Mucosa of rectum (tissue), 2 donors: ENCODE data around the gene ATG4B.
"Not testable (repeated sequence)": the region's sequence is repeated elsewhere in the genome, so short reads cannot be mapped to it uniquely, and the experiment has no call there.

Experiments used
- H3K27ac ChIP-seq, 2 donors: one replicate each; pipeline ENCODE4 v1.7.0; 2013; ENCODE audit warnings: inconsistent platforms in 2 of 2, low read depth in 2 of 2, low read length in 2 of 2
- H3K27me3 ChIP-seq, 2 donors: one replicate each; pipeline ENCODE4 v1.7.0; 2013; ENCODE audit warnings: low read length in 2 of 2; ENCODE audit not compliant: control insufficient read depth in 2 of 2, insufficient read depth in 2 of 2
- H3K36me3 ChIP-seq, 2 donors: one replicate each; pipeline ENCODE4 v1.7.0; 2013; ENCODE audit warnings: low read length in 2 of 2; ENCODE audit not compliant: control insufficient read depth in 2 of 2, insufficient read depth in 2 of 2
- H3K4me1 ChIP-seq, 2 donors: one replicate each; pipeline ENCODE4 v1.7.0; 2013; ENCODE audit warnings: low read length in 2 of 2, mild to moderate bottlenecking in 1 of 2; ENCODE audit not compliant: control insufficient read depth in 2 of 2, insufficient read depth in 2 of 2
- H3K4me3 ChIP-seq, 2 donors: one replicate each; pipeline ENCODE4 v1.7.0; 2013; ENCODE audit warnings: low read length in 2 of 2
- H3K9ac ChIP-seq, 2 donors: one replicate each; pipeline ENCODE4 v1.7.0; 2013; ENCODE audit warnings: low read length in 2 of 2, low read depth in 1 of 2, mild to moderate bottlenecking in 1 of 2
- H3K9me3 ChIP-seq, 2 donors: one replicate each; pipeline ENCODE4 v1.7.0; 2013; ENCODE audit warnings: low read length in 2 of 2; ENCODE audit not compliant: control insufficient read depth in 2 of 2
- donor health status: healthy.
- donor health status: Normal muscosa, but diverticular disease.

Gene ATG4B

GRCh38 chr2:241637018-241637794 lies at the start of gene ATG4B, which contains the start of gene THAP4:
Gene ATG4B (plus strand): TSS chr2:241637693. CDS start chr2:241637715, 22 bp downstream.
Gene THAP4 (minus strand): TSS chr2:241637158. CDS start chr2:241637017, 141 bp downstream.
- Histone ChIP-seq H3K4me1 (peaks cover 16 to 30% of the 10 kb centered on the region in 2 donors), H3K27me3 (no peaks in the 10 kb centered on the region), H3K4me3 (peak within 1 kb of the TSS; percentile 92 to 97)

GRCh38 chr2:241589863-241590262 lies 47.6 kb upstream of the ATG4B start:
- not testable (repeated sequence) for H3K4me1 ChIP-seq, H3K9ac ChIP-seq, H3K27ac ChIP-seq, H3K27me3 ChIP-seq, H3K4me3 ChIP-seq
- Histone ChIP-seq H3K9me3 (peaks cover 4 to 11% of the 10 kb centered on the region in 2 donors), H3K36me3 (peaks cover 33% of the 10 kb centered on the region in 2 donors)

More at GRCh38 chr2:241637018-241637794, at the start of gene ATG4B, which contains the start of gene THAP4:
- Histone ChIP-seq H3K27ac (peak within 1 kb of the TSS; percentile 97), H3K36me3 (peaks cover 13 to 19% of the 10 kb centered on the region in 2 donors), H3K9ac (peak within 1 kb of the TSS; percentile 86 to 93), H3K9me3 (no peaks in the 10 kb centered on the region)

GRCh38 chr2:241590496-241591455 lies 46.7 kb upstream of the ATG4B start:
- H3K4me3 ChIP-seq, H3K27me3 ChIP-seq, H3K4me1 ChIP-seq, H3K9ac ChIP-seq, H3K27ac ChIP-seq: not testable (repeated sequence)
- peaks cover 32 to 35% of the 10 kb centered on the region in 2 donors for H3K36me3 ChIP-seq
- peaks cover 4 to 11% of the 10 kb centered on the region in 2 donors for H3K9me3 ChIP-seq

GRCh38 chr2:241592126-241592845 lies 45.2 kb upstream of the ATG4B start:
- peaks cover under 1 to 1% of the 10 kb centered on the region in 2 donors for H3K9me3 ChIP-seq
- H3K4me1 ChIP-seq = no peaks in the 10 kb centered on the region
- H3K36me3 ChIP-seq = peaks cover 32 to 38% of the 10 kb centered on the region in 2 donors
- H3K27ac ChIP-seq = no peak overlapping the region
- no peak overlapping the region for H3K9ac ChIP-seq
- no peaks in the 10 kb centered on the region for H3K27me3 ChIP-seq
- H3K4me3 ChIP-seq = no peak overlapping the region

- no peaks in the 10 kb centered on the region for H3K4me1 ChIP-seq
- no peaks in the 10 kb centered on the region for H3K9me3 ChIP-seq
- peaks cover 32 to 42% of the 10 kb centered on the region in 2 donors for H3K36me3 ChIP-seq
- H3K4me3 ChIP-seq = no peak overlapping the region
- H3K27me3 ChIP-seq = no peaks in the 10 kb centered on the region
- H3K27ac ChIP-seq = no peak overlapping the region
- no peak overlapping the region for H3K9ac ChIP-seq
Observed at GRCh38 chr2:241593271-241593670, 44.2 kb upstream of the ATG4B start.

GRCh38 chr2:241595600-241596140 lies 41.8 kb upstream of the ATG4B start:
- no peak overlapping the region for H3K27ac ChIP-seq
- no peak overlapping the region for H3K4me3 ChIP-seq
- no peaks in the 10 kb centered on the region for H3K4me1 ChIP-seq
- H3K9ac ChIP-seq = no peak overlapping the region
- H3K36me3 ChIP-seq = peaks cover 38 to 47% of the 10 kb centered on the region in 2 donors
- H3K9me3 ChIP-seq = no peaks in the 10 kb centered on the region
- no peaks in the 10 kb centered on the region for H3K27me3 ChIP-seq

- no peaks in the 10 kb centered on the region for H3K27me3 ChIP-seq
- no peak overlapping the region for H3K4me3 ChIP-seq
- no peak overlapping the region for H3K9ac ChIP-seq
- H3K4me1 ChIP-seq = no peaks in the 10 kb centered on the region
- H3K36me3 ChIP-seq = peaks cover 35 to 47% of the 10 kb centered on the region in 2 donors
- H3K27ac ChIP-seq = no peak overlapping the region
- no peaks in the 10 kb centered on the region for H3K9me3 ChIP-seq
Observed at GRCh38 chr2:241597561-241597960, 39.9 kb upstream of the ATG4B start.

GRCh38 chr2:241598061-241598460 lies 39.4 kb upstream of the ATG4B start:
- Histone ChIP-seq H3K27me3 (no peaks in the 10 kb centered on the region), H3K36me3 (peaks cover 35 to 51% of the 10 kb centered on the region in 2 donors)

GRCh38 chr2:241598487-241598886 lies 39.0 kb upstream of the ATG4B start:
- Histone ChIP-seq H3K4me1 (no peaks in the 10 kb centered on the region), H3K9ac (no peak overlapping the region), H3K27ac (no peak overlapping the region), H3K36me3 (peaks cover 32 to 48% of the 10 kb centered on the region in 2 donors), H3K9me3 (no peaks in the 10 kb centered on the region), H3K27me3 (no peaks in the 10 kb centered on the region), H3K4me3 (no peak overlapping the region)

More at GRCh38 chr2:241598061-241598460, 39.4 kb upstream of the ATG4B start:
- Histone ChIP-seq H3K4me3 (no peak overlapping the region), H3K9me3 (no peaks in the 10 kb centered on the region), H3K4me1 (no peaks in the 10 kb centered on the region), H3K27ac (no peak overlapping the region), H3K9ac (no peak overlapping the region)
